Astrocyte (in vitro differentiated cells and primary cell): ENCODE measurements around the gene IFT80. TPM values are rescaled to one million over a fixed set of nuclear protein-coding genes. Genes with fewer than 3 reads are reported as not detected.
A peak's percentile ranks its signal among the peaks of the same experiment; 100 is the strongest.

Source experiments
- DNase-seq: peaks from one replicate; pipeline ENCODE4 v3.0.0-alpha.2; 2010; ENCODE audit warnings: low read depth
- FAIRE-seq: peaks from 2 replicates; lab custom pipeline; 2011; peaks lifted over from hg19 to GRCh38; lab: Jason Lieb, UNC
- H2AFZ ChIP-seq: 2 replicates; pipeline ENCODE4 v1.6.0; 2012; ENCODE audit warnings: low read depth, low read length, inconsistent platforms
- H3K27ac ChIP-seq: 2 replicates; pipeline ENCODE4 v1.5.1; 2011; ENCODE audit warnings: low read depth, low read length, inconsistent platforms
- H3K27me3 ChIP-seq: 2 replicates; pipeline ENCODE4 v1.6.0; 2011; ENCODE audit warnings: low read length, inconsistent platforms; ENCODE audit not compliant: insufficient read depth
- H3K36me3 ChIP-seq: 2 replicates; pipeline ENCODE4 v1.5.1; 2011; ENCODE audit warnings: low read length, inconsistent platforms; ENCODE audit not compliant: insufficient read depth
- H3K4me1 ChIP-seq: 2 replicates; pipeline ENCODE4 v1.5.1; 2011; ENCODE audit warnings: low read length, inconsistent platforms; ENCODE audit not compliant: insufficient read depth
- H3K4me2 ChIP-seq: 2 replicates; pipeline ENCODE4 v1.6.0; 2012; ENCODE audit warnings: low read length, inconsistent platforms
- H3K4me3 ChIP-seq: 2 replicates; pipeline ENCODE4 v1.5.1; 2011; ENCODE audit warnings: low read depth, mild to moderate bottlenecking, low read length, inconsistent platforms; ENCODE audit not compliant: insufficient read depth
- H3K79me2 ChIP-seq: 2 replicates; pipeline ENCODE4 v1.6.0; 2012; ENCODE audit warnings: mild to moderate bottlenecking, low read length, inconsistent platforms; ENCODE audit not compliant: insufficient read depth
- H3K9ac ChIP-seq: 2 replicates; pipeline ENCODE4 v1.6.0; 2012; ENCODE audit warnings: mild to moderate bottlenecking, low read length, inconsistent platforms
- H3K9me3 ChIP-seq: 2 replicates; pipeline ENCODE4 v1.5.1; 2012; ENCODE audit warnings: low read depth, mild to moderate bottlenecking, low read length, inconsistent platforms; ENCODE audit not compliant: insufficient read depth
- H4K20me1 ChIP-seq: 2 replicates; pipeline ENCODE4 v1.6.0; 2012; ENCODE audit warnings: low read length, inconsistent platforms; ENCODE audit not compliant: insufficient read depth
- H3K27ac Mint-ChIP-seq: one replicate; pipeline ENCODE4 v1.8.0; 2021; ENCODE audit warnings: mild to moderate bottlenecking, mixed read lengths; ENCODE audit not compliant: unreplicated experiment
- H3K27me3 Mint-ChIP-seq: one replicate; pipeline ENCODE4 v1.8.0; 2021; ENCODE audit warnings: low read depth, mixed read lengths; ENCODE audit not compliant: unreplicated experiment
- H3K36me3 Mint-ChIP-seq: one replicate; pipeline ENCODE4 v1.8.0; 2021; ENCODE audit warnings: low read depth, mixed read lengths; ENCODE audit not compliant: unreplicated experiment
- H3K4me1 Mint-ChIP-seq: one replicate; pipeline ENCODE4 v1.8.0; 2021; ENCODE audit warnings: low read depth, mixed read lengths; ENCODE audit not compliant: unreplicated experiment
- H3K4me3 Mint-ChIP-seq: one replicate; pipeline ENCODE4 v1.8.0; 2021; ENCODE audit warnings: mild to moderate bottlenecking, moderate library complexity, mixed read lengths; ENCODE audit not compliant: unreplicated experiment
- H3K9me3 Mint-ChIP-seq: one replicate; pipeline ENCODE4 v1.8.0; 2021; ENCODE audit warnings: mild to moderate bottlenecking, mixed read lengths; ENCODE audit not compliant: unreplicated experiment
- CTCF ChIP-seq: IDR thresholded peaks from 2 replicates; pipeline ENCODE4 v1.5.1; 2011; ENCODE audit warnings: low read depth, mild to moderate bottlenecking, inconsistent platforms, low read length, moderate library complexity; ENCODE audit not compliant: insufficient read depth
- EZH2 ChIP-seq: IDR thresholded peaks from 2 replicates; pipeline ENCODE4 v1.6.1; 2012; ENCODE audit warnings: mild to moderate bottlenecking, low read length, inconsistent platforms; ENCODE audit not compliant: insufficient read depth
- total RNA-seq: library from RNA; stranded (reverse); gene quantifications from 2 replicates; pipeline ENCODE4 v1.2.1, GENCODE V29; 2021

Gene IFT80
- total RNA-seq, 1 donor from 2014 or later = 27.3 TPM

DNA sequence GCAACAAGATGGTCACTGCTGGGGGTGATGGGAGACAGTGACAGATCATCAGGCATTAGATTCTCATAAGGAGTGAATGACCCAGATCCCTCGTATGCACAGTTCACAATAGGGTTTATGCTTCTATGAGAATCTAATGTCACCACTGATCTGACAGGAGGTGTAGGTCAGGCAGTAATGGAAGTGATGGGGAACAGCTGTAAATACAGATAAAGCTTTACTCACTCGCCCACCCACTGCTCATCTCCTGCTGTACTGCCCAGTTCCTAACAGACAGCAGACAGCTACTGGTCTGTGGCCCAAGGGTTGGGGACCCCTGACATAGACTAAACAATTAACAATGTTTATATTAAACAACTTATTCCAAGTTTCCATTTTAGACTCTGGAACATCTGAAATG, 25.4 kb downstream of the IFT80 start:
- Histone ChIP-seq H3K36me3 (no peaks in the 10 kb centered on the region), H3K9me3 (no peaks in the 10 kb centered on the region), H3K27ac (no peak overlapping the region), H3K9ac (no peak overlapping the region), H3K4me3 (no peak overlapping the region), H2AFZ (no peak overlapping the region), H3K79me2 (no peaks in the 10 kb centered on the region), H3K4me1 (peaks cover 11% of the 10 kb centered on the region), H3K27me3 (no peaks in the 10 kb centered on the region), H3K4me2 (no peak overlapping the region), H4K20me1 (no peaks in the 10 kb centered on the region)
- Mint-ChIP-seq H3K4me1 (peaks cover 2% of the 10 kb centered on the region), H3K27ac (no peak overlapping the region), H3K9me3 (peaks cover 4% of the 10 kb centered on the region), H3K27me3 (no peaks in the 10 kb centered on the region), H3K36me3 (peaks cover 15% of the 10 kb centered on the region), H3K4me3 (no peak overlapping the region)
- DNase-seq = no peak
- TF ChIP-seq EZH2 (no peak), CTCF (no peak)
- no peak for FAIRE-seq

DNA sequence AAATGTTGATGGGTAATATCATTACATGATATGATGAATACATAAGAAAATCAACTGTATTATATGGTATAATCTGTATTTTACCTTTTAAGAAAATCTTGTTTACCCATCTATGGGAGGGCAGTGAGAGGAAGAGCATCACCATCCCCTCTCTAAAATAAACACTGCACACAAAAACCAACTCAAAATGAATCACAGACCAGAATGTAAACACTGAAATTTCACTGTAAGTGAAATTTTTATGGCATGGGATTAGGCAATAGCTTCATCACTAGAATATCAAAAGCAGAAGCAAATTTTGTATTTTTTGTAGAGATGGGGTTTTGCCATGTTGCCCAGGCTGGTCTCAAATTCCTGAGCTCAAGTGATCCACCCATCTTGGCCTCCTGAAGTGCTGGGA, 26.2 kb downstream of the IFT80 start:
- H3K4me1 Mint-ChIP-seq = peaks cover 2% of the 10 kb centered on the region
- Histone ChIP-seq H3K27ac (no peak overlapping the region), H3K4me1 (peaks cover 5% of the 10 kb centered on the region), H3K4me2 (no peak overlapping the region), H3K27me3 (no peaks in the 10 kb centered on the region), H3K36me3 (no peaks in the 10 kb centered on the region), H3K9ac (no peak overlapping the region), H3K4me3 (no peak overlapping the region), H2AFZ (no peak overlapping the region), H3K9me3 (no peaks in the 10 kb centered on the region), H4K20me1 (no peaks in the 10 kb centered on the region), H3K79me2 (no peaks in the 10 kb centered on the region)
- peaks cover 15% of the 10 kb centered on the region for H3K36me3 Mint-ChIP-seq
- H3K27ac Mint-ChIP-seq = no peak overlapping the region
- H3K9me3 Mint-ChIP-seq = peaks cover 4% of the 10 kb centered on the region
- H3K4me3 Mint-ChIP-seq = no peak overlapping the region
- peak; percentile 43 for DNase-seq
- TF ChIP-seq EZH2 (no peak), CTCF (no peak)
- no peaks in the 10 kb centered on the region for H3K27me3 Mint-ChIP-seq
- no peak for FAIRE-seq

DNA sequence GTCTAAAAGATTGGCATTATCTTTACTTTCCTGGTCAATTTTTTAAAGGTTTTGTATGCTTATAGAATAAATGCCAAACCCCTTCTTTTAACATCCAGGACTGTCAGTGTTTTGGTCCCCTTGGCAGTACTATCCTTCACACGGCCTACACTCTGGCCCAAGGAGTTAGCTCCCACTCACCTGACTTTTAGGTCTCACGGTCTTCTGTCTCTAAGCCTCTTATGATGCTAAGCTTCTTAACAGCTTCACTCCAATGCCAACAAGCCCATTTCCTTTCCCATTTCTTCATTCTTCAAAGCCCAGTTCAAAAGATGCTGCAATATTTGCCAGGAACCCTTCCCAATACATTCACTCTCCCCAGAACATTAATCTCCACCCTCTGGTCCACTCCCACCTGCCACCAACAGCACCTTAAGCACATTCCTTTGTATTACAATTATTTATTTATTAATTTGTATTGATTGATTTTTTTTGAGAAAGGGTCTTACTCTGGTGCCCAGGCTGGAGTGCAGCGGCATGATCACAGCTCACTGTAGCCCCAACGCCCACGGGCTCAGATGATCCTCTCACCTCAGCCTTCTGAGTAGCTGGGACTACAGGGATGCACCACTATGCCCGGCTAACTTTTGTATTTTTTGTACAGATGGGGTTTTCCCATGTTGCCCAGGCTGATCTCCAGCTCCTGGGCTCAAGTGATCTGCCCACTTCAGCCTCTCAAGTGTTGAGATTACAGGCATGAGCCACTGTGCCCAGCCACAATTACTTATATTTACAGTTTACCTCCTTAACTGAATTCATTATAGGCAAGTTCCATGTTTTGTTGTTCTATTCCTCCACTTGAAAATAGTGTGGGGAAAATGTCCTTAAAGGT, 27.8 kb downstream of the IFT80 start:
- peaks cover 4% of the 10 kb centered on the region for H3K9me3 Mint-ChIP-seq
- Histone ChIP-seq H3K36me3 (no peaks in the 10 kb centered on the region), H2AFZ (no peak overlapping the region), H3K27ac (no peak overlapping the region), H4K20me1 (no peaks in the 10 kb centered on the region), H3K9me3 (no peaks in the 10 kb centered on the region), H3K79me2 (no peaks in the 10 kb centered on the region), H3K4me3 (no peak overlapping the region), H3K9ac (no peak overlapping the region), H3K4me1 (peaks cover 5% of the 10 kb centered on the region), H3K27me3 (no peaks in the 10 kb centered on the region), H3K4me2 (no peak overlapping the region)
- TF ChIP-seq EZH2 = no peak
- no peak for TF ChIP-seq CTCF
- no peaks in the 10 kb centered on the region for H3K27me3 Mint-ChIP-seq
- H3K4me3 Mint-ChIP-seq = no peak overlapping the region
- peaks cover 14% of the 10 kb centered on the region for H3K36me3 Mint-ChIP-seq
- DNase-seq (no peak), FAIRE-seq (no peak)
- peaks cover 2% of the 10 kb centered on the region for H3K4me1 Mint-ChIP-seq
- no peak overlapping the region for H3K27ac Mint-ChIP-seq
